Measurements from ENCODE around the gene OR6B3.
A peak's percentile ranks its signal among the peaks of the same experiment; 100 is the strongest.
"Not testable (repeated sequence)": the region's sequence is repeated elsewhere in the genome, so short reads cannot be mapped to it uniquely, and the experiment has no call there.

The OR6B3 gene

DNA sequence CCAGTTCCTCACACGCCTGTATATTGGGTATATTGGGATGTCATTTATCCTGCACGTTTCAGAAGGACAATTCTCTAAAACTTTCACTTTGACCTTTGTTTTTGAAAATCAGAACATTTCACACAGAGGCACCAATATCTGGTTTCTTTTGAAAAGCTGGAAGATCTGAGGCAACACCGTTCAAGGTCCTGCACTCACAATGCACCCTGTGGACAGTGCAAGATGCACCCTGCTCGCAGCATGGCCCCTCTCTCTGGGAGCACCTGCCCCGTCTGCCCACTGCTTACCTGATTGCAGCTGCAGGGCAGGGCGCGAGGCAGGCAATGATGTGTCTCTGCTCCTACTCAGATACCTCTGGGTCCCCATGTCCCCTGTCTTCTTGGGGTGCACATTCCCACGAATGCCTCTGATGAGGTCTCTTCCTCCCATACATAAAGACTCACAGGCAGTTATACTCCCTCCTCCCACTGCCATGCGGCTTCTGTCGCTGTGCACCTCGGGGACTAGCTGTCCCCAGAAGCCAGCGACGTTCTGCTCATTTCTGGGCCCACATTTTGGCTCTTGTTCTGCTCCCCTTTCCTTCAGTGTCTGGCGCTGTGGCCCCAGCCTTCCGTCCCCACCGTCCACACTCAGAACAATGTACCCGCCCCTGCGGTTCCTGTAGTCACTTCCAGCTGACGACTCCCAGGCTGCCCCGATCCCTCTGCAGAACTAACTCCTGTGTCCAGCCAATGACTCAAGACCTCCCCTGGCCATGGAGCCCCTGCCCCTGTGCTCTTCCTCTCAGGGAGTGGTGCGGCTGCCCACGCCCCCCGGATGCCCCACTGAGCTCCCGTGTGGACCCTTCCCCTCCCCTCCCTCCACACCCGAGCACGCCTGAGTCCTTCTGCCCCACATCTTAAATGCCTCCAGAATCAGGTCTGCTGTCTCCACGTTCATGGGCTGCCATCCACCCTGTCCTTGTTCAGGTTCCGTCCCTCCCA, at the start of gene OR6B3:
OR6B3 (minus strand) TSS at position 349 of the 983 bp plus-strand sequence.
- DNase-seq, result no peak

DNA sequence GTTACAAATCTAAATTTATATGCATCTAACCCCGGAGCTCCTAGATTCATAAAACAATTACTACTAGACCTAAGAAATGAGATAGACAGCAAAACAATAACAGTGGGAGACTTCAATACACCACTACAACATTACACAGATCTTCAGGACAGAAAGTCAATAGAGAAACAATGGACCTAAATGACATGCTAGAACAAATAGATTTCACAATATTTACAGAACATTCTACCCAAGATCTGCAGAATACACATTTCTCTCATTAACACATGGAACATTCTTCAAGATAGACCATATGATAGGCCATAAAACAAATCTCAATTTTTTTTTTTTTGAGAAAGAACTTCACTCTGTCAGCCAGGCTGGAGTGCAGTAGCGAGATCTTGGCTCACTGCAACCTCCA, 45.0 kb upstream of the OR6B3 start:
- DNase-seq, result no peak

DNA sequence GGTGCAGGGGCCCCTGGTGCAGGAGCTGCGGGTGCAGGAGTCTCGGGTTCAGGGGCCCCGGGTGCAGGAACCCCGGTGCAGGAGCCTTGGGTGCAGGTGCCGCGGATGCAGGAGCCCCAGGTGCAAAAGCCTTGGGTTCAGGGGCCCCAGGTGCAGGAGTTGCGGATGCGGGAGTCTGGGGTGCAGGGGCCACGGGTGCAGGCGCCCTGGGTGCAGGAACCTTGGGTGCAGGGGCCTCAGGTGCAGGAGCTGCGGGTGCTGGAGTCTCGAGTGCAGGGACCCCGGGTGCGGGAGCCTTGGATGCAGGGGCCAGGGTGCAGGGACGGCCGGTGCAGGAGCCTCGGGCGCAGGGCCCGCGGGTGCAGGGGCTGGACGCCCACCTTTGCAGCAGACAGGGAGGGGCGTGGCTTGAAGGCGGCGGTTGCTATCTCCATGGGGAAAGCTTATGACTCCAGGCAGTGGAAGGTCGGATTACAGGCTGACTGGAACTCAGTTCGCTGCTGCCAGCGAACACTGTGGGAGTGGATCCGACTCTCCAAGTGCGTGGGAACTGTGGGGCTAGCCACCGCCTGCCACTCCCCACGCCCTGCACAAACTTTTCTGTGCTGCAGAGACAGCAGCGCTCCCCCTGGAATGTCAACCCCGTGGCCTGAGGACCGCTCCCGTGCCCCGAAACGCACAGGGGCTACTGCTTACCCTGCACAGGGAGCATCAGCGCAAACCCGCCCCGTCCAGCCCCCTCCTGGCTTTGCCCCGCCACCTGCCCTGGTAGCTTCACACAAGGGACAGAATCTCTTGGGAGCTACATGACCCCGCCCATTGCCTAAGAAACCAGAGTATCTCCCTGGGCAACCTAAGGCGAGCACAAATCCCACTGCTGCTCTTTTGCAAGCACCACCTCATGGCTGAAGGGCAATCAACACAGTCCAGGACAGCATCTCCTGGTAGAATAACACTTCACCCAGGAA, 42.5 kb upstream of the OR6B3 start:
- DNase-seq, result peak; percentile 23

DNA sequence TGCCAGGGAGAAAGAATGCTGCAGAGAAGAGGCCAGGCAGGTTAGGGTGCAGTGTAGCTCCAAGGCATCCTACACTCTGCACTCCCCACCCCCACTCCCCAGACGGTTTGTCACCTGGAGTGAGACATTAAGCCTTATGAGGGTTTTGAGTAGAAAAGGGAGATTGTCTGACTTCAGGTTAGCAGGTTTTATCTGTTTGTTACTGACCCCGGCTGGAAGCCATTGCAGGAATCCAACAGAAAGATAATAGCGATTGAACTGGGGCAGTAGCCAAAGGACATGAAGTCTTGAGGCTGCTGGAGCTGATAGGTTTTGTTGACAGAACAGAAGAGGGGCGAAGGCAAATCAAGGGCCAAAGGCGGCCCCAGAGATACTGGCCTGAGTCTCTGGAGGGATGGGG, 36.0 kb upstream of the OR6B3 start:
- no peak for DNase-seq

DNA sequence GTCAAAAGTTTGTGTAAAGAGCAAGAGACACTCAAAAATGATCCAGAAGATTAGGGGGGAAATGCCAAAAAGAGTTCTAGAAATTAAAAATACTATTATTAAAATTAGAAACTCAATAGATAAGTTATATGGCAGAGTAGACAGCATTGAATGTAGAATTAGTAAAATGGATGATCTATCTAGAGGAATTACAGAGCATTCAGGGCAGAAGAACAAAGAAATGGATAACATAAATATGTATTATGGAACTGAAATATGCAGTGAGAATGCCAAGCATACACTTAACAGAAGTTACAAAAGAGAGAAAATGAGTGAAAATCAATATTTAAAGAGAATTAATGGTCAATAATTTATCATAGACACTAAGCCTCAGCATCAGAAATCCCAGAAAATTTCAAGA, 33.2 kb upstream of the OR6B3 start:
- no peak for DNase-seq

DNA sequence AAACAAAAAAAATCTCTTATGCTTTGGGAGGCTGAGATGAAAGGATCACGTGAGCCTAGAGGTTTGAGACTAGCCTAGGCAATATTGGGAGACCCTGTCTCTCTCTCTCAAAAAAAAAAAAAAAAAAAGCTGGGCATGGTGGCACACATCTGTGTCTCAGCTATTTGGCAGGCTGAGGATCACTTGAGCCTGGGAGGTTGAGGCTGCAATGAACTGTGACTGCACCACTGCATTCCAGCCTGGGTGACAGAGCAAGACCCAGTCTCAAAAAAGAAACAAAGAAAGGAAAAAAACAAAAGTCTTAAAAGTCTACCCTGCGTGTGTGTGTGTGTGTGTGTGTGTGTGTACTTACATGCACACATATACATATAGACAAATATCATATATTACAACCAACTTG, 25.3 kb upstream of the OR6B3 start:
- DNase-seq, result no peak

DNA sequence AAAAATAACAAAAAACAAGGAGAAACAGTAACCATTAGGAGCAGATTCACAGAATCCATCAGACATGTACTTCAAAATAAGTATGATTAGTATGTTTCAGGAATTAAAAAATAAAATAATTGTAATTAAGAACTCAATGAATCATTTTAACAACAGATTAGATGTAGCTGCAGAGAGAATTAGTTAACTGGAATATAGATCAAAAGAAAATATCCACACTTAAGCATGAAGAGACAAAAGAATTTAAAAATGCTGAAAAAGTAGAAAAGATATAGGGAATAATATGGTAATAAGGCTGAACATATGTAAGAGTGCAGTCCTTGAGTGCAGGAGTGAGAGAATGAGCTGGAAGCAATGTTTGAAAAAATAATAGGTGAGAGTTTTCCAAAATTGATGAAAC, 24.1 kb upstream of the OR6B3 start:
- DNase-seq, result no peak

DNA sequence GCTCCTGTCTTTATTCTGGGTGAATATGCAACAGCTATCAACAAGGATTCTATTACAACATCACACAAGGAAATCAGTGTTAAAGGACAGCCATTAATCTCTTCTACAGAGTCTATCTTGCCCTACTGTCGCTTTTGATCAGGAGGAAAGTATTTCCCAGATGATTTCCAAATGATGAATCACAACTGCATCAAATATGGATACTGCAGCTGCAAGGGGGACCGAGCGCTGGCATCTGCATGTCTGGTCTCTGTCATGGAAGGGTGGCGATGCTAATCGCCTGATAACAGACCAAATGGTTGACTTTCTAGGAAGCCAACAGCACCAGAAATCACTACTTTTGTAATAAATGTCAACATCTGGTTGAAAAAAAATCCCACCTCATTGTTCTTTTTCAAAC, 21.2 kb upstream of the OR6B3 start:
- DNase-seq, result no peak

DNA sequence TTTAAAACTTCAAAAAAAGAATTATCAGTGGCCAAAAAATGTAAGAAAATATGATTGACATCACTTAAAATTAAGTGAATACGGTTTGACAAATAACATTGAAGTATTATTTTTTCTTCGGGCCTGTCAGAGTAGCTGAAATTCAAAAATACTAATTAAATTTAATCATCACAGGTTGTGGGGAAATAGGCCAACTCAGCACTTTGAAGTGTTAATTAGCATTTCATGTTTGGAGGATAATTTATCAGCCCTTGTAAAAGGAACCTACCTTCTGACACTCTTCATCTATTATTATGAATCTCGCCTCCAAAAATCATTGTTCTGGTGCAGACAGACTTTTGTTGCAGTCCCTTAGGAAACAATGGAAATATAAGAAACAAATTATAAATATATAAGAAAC, 17.6 kb upstream of the OR6B3 start:
- no peak for DNase-seq

DNA sequence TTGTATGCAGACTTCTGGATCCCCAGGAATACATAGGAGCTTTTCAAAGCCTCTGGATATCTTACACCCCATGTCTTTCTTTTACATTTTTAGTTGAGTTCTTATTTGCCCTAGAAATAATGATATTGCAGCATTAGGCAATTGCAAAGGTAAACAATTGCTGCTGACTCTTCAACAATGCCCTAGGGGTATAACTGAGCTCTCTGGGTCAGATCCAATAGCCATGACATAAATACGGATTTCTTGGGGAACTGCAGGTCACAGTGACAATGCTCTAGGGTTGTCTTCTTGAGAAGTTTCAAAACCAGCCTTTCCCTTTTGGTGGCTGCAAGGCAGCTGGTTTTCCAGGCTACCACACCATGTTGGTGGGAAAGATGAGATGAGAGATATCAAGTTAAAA, 16.5 kb upstream of the OR6B3 start:
- no peak for DNase-seq

DNA sequence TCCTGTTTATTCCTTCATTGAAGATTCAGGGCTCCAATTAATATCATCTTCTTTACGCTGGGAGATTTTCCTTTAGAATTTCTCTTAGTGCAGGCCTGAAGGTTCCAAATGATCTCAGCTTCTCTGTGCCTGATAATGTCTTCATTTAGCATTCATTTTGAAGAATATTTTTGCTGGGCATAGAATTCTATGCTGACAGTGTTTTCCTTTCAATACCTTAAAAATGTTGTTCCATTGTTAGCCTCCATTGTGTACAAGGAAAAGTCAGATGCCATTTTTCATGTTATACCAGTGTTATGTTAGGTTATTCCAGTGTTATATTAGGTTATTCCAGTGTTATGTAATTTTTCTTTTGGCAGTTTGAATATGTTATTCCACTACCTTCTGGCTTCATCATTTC, 14.9 kb upstream of the OR6B3 start:
- no peak for DNase-seq

DNA sequence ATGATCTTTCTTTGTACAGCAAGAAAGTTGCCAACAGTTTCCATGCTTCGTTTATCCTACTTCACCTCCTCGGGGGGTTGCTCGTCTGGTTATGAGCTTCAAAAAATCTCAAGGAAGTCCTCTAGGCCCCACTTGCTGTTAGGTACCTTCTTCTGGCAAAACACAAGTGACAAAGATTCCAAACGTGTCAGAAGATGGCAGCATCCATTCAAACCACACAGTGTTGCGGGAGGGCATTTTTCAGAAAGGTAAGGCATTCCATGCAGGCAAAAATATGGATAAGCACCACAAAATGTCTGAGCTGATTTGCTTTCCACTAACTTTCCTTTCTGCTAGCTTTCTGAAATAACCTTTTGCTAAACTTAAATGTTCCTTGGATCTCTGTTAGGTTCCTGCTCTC, 13.2 kb upstream of the OR6B3 start:
- DNase-seq, result no peak

DNA sequence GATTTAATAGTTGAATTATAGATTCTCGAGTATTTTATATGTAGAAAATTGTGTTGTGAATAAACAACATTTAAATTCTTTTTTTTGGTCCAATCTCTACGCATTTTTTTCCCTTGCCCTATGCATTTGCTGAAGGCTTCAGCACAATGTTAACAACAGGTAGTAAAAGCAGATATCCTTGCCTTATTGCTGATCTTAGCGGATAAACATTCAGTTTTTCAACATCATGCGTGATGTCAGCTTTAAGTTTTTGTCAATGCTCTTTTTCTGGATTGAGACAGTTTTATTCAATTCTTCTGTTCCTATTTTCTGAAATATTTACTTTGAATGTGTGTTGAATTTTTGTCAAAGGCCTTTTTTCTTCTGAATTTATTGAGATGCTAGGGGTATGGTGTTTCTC, 11.6 kb upstream of the OR6B3 start:
- no peak for DNase-seq

DNA sequence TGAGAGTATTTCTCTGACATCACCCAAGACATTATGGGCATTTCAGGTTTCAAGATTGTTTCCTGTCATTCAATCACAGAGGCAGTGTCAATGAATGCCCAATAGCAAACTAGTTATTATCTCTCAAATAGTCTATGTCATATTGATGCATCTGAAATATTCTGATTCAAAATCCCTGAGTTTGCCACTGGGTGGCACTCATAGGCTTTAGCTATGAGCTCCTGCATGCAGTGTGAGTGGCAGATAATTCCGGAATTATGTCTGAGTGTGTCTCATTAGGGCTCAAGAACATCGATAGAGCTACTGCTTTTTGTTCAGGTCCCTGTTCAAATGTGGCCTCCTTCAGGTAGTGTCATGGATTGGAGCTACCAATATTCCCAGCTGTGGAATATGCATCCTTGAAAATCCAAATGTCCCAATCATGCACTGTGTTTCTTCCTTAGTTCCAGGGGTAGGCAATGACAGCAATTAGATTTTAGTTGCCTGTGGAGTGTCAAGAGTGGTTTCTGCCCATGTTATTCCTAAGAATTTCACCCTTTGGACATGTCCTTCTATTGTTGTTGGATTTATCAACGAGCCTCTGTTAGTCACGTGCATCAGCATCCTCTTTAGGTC, 7.8 kb upstream of the OR6B3 start:
- DNase-seq, result peak; percentile 83

DNA sequence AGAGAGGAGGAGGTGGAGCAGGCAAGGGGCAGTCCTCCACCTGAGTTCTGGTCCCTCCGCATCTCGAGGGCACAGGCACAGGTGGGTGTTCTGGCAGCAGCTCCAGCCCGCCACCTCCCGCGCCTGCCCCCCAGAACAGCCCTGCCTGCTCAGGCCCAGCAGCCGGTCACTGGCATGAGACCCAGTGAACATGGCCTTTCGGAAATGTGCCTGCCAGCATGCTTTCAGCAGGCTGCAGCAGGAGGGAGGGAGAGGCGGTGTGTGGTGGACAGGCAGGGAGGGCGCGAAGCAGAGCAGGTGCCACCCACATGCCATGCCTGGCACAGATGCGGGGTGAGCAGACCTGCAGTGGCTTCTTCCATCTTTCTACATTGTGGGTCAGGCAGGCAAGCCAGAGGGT, 3.4 kb upstream of the OR6B3 start:
- no peak for DNase-seq

DNA sequence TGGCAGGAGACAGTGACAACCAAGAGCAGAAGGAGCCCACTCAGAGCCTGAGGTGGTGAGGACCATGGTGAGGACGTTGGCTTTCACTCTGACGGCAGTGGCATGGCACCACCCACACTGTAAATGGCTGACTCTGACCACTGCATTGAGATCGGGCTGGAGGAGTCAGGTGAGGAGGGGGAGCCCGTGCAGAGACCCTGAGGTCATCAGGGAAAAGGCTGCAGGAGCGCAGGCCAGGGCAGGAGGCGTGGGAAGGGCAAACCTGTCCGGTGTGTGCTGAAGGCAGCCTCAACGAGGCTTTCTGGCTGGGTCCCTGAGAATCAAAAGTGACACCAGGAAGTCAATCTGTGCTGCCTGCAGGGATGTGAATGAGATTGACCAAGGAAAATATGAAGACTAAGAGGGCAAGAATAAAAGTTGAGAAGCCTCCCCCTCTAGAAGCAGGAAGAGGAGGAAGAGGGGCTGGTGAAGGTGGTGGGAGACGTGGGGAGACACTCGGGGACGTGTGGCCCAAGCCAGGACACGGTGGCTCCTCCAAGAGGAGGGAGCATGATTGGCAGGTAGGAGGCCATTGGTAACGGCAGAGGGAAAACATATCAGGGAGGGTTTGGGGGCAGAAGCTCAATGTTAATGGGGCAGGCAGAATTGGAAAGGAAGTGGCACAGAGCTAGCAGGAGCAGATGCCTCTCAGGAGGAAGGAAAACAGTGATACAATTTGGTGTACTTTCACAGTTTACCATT, 2.0 kb upstream of the OR6B3 start:
- no peak for DNase-seq

DNA sequence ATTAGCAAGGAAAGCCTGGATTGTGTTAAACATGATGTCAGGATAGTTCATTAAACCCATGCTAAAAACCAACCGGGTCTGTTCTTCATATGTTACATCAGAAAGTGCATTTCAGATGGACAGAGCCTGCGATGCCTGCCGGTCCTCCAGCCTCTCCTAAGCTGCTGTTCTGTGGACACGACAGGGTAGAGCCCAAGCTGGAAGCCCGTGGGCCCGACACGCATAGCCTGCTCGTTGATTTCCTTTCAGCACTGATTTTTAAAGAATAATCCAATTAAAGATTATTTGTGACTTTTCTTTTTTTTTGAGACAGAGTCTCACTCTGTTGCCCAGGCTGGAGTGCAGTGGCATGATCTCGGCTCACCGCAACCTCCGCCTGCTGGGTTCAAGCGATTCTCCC, 797 bp downstream of the OR6B3 start:
- no peak for DNase-seq

DNA sequence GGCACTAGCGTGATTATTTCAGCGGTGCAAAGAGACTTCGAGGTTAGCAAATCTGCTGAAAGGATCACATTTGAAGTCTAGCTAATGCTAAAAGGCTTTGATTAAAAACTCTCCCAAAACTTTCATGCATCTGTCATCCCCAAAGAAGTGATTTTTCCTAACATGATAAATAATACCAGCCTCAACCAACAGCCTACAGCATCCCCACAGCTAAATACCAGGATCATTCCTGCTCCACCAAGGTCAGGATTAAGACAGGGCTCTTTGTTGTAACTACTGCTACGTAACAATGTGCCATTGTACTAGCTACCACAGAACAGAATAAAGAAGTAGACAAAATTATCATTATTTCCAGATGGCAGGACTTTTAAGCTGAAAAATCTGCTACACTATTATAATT, 1.6 kb downstream of the OR6B3 start:
- DNase-seq, result peak; percentile 24

DNA sequence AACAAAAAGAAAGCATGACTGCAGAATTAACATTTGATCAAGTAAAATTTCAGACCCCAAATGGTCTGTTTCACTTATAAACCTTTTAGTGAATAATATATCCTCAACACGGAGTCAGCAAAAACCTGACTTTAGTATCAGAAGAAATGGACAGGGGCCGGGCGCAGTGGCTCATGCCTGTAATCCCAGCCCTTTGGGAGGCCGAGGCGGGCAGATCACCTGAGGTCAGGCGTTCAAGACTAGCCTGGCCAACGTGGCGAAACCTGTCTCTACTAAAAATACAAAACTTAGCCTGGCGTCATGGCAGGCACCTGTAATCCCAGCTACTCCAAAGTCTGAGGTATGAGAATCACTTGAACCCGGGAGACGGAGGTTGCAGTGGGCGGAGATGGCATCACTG, 3.0 kb downstream of the OR6B3 start:
- no peak for DNase-seq

DNA sequence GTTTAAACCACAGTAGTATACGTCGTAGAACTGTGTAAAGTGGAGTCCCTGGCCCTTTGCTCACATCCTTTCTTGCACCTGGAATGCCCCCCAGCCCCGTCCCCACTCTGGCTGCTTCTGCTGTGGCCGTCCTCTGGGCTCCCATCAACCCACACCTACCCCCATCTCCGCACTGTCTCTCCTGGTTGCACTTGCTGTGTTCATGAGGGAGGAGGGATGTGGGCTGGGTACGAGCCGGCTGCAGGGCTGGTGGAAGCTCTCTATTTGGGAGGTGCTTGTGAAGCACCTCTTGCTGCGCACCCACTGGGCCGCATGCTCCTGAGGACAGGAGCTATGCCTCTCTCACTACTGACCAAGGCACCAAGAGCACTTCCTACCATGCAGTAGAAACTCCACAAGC, 5.1 kb downstream of the OR6B3 start:
- no peak for DNase-seq

DNA sequence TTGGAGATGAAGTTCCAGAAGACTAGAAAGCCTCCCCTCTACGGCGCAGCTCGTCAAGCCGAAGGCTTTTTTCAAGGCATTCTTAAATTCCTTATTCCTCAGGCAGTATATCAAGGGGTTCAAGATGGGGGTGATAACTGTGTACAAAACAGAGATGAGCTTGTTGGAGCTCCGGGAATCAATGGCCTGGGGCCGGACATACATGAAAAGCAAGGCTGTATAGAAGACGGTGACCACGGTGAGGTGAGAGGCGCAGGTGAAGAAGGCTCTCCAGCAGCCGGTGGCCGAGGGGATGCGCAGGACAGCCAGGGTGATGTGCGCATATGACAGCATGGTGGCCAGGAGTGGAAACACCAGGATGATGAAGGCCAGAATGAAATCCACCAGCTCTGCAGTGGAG, 8.2 kb downstream of the OR6B3 start:
- no peak for DNase-seq

DNA sequence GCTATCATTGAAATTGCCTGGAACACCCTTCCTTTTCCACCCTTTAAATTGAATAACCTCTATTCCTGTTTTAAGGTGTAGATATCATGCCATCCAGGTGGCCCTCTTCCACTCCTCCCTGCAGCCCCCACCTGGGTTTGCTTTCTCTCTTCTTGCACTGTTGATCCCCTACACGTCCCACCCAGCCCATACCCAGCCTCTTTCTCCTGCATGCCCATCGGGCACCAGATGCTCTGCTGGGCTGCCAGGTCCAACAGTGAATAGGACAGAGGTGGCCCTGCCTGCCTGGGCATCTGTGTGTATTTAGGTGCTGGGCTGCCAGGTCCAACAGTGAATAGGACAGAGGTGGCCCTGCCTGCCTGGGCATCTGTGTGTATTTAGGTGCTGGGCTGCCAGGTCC, 9.2 kb downstream of the OR6B3 start:
- DNase-seq, result not testable (repeated sequence)
